Measurements from ENCODE around the gene ZNF236.

DNA sequence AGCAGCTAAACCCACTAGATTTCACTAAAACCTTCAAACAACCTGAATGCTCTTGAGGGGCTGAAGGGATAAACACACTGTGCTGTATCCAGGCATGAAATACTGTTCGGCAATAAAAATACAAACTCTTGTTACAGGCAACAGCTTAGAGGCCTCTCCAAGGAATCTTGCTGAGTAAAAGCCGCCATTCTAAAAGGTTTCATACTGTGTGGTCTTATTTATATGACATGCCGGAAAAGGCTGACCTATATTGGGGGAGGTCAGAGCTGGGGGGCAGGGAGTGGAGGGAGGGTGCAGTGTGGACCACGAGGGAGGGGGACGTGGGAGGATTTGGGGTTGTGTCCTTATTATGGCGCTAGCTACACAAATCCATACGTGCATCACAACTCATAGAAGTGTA lies 174.1 kb downstream of the ZNF236 start:
- TF ChIP-seq, protein P1, sequence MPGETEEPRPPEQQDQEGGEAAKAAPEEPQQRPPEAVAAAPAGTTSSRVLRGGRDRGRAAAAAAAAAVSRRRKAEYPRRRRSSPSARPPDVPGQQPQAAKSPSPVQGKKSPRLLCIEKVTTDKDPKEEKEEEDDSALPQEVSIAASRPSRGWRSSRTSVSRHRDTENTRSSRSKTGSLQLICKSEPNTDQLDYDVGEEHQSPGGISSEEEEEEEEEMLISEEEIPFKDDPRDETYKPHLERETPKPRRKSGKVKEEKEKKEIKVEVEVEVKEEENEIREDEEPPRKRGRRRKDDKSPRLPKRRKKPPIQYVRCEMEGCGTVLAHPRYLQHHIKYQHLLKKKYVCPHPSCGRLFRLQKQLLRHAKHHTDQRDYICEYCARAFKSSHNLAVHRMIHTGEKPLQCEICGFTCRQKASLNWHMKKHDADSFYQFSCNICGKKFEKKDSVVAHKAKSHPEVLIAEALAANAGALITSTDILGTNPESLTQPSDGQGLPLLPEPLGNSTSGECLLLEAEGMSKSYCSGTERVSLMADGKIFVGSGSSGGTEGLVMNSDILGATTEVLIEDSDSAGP (CRISPR knock-in tag; IDR thresholded peaks at IDR 0.05; ENCODE audit: borderline replicate concordance): no peak
- no peak for TF ChIP-seq EP300 (IDR thresholded peaks at IDR 0.05; ENCODE audit: low read depth in 2 of 2, low read length in 2 of 2)
- no peak for TF ChIP-seq EP300 (CRISPR knock-in tag; IDR thresholded peaks at IDR 0.05; ENCODE audit: borderline replicate concordance)
